Measurements from ENCODE around the gene PPHLN1.

- TF ChIP-seq POLR2A (IDR thresholded peaks at IDR 0.05) (no peak), CTCF (IDR thresholded peaks at IDR 0.05) (no peak)
These were observed 47.8 kb upstream of the PPHLN1 start for GRCh38 chr12:42278128-42278510.

Measured in lower leg skin (tissue), 3 donors.